IMR-90 (cell line): Measurements from ENCODE around the gene SLC6A6. TPM values are rescaled to one million over a fixed set of nuclear protein-coding genes. Genes with fewer than 3 reads are reported as not detected.

Experiments used
- ATAC-seq: fragments of 200-7000 bp; cut with Tn5 transposase; 2 replicates; pipeline ENCODE4 v1.9.1; 2020; ENCODE audit warnings: low read depth, mild to moderate bottlenecking, moderate library complexity
- BruUV-seq: library from RNA; stranded (reverse); fragments of 400-500 nt; replicated peaks from 2 replicates; lab custom pipeline; 2021; lab: Mats Ljungman, UMichigan
- CTCF ChIA-PET: fragments of 300-600 bp; formaldehyde crosslinking; extraction: SDS; loops from one replicate; lab custom pipeline; 2021; ENCODE audit warnings: antibody characterized with exemption; lab: Yijun Ruan, JAX
- POLR2A ChIA-PET: fragments of 300-600 bp; sonication (Branson Sonifier 250); formaldehyde crosslinking; loops from one replicate; lab custom pipeline; 2022; ENCODE audit warnings: antibody characterized with exemption; ENCODE audit not compliant: unreplicated experiment; lab: Charles Lee
- DNase-seq: peaks from one replicate; pipeline ENCODE4 v3.0.0; 2013
- H2AFZ ChIP-seq: replicated peaks from 2 replicates; pipeline ENCODE3; 2013; ENCODE audit warnings: low read length, mild to moderate bottlenecking; ENCODE audit not compliant: poor library complexity
- H2AK5ac ChIP-seq: 2 replicates; pipeline ENCODE4 v1.6.1; 2013; ENCODE audit warnings: low read depth, low read length, inconsistent platforms
- H2AK9ac ChIP-seq: replicated peaks from 2 replicates; pipeline ENCODE3; 2013; ENCODE audit warnings: mild to moderate bottlenecking, low read depth, low read length, moderate library complexity; ENCODE audit not compliant: poor library complexity
- H2BK120ac ChIP-seq: 2 replicates; pipeline ENCODE4 v1.6.1; 2013; ENCODE audit warnings: low read depth, low read length, inconsistent platforms
- H2BK15ac ChIP-seq: 3 replicates; pipeline ENCODE4 v1.6.1; 2013; ENCODE audit warnings: low read depth, low read length, inconsistent platforms
- H2BK20ac ChIP-seq: 2 replicates; pipeline ENCODE4 v1.6.1; 2013; ENCODE audit warnings: low read depth, mild to moderate bottlenecking, inconsistent platforms, low read length, moderate library complexity
- H2BK5ac ChIP-seq: 2 replicates; pipeline ENCODE4 v1.6.1; 2013; ENCODE audit warnings: mild to moderate bottlenecking, low read depth, low read length, inconsistent platforms; ENCODE audit not compliant: poor library complexity, severe bottlenecking
- H3K14ac ChIP-seq: replicated peaks from 2 replicates; pipeline ENCODE4 v1.6.1; 2013; ENCODE audit warnings: low read depth, low read length, inconsistent platforms
- H3K18ac ChIP-seq: 2 replicates; pipeline ENCODE4 v1.6.1; 2013; ENCODE audit warnings: low read depth, low read length, control low read depth
- H3K23ac ChIP-seq: 2 replicates; pipeline ENCODE4 v1.6.1; 2013; ENCODE audit warnings: low read depth, low read length, inconsistent platforms
- H3K27ac ChIP-seq: 2 replicates; pipeline ENCODE4 v1.5.1; 2013; ENCODE audit warnings: mild to moderate bottlenecking, control low read depth, low read length; ENCODE audit not compliant: insufficient read depth
- H3K27me3 ChIP-seq: 2 replicates; pipeline ENCODE4 v1.6.1; 2013; ENCODE audit warnings: low read length; ENCODE audit not compliant: control insufficient read depth, insufficient read depth
- H3K36me3 ChIP-seq: 2 replicates; pipeline ENCODE4 v1.6.1; 2013; ENCODE audit warnings: low read length, mixed read lengths; ENCODE audit not compliant: control insufficient read depth, insufficient read depth
- H3K4ac ChIP-seq: 2 replicates; pipeline ENCODE4 v1.6.1; 2013; ENCODE audit warnings: low read depth, low read length, inconsistent platforms
- H3K4me1 ChIP-seq: 2 replicates; pipeline ENCODE4 v1.6.1; 2013; ENCODE audit warnings: low read length, mixed read lengths; ENCODE audit not compliant: control insufficient read depth, insufficient read depth
- H3K4me2 ChIP-seq: 2 replicates; pipeline ENCODE4 v1.6.1; 2013; ENCODE audit warnings: low read depth, mild to moderate bottlenecking, control low read depth, low read length, moderate library complexity
- H3K4me3 ChIP-seq: 2 replicates; pipeline ENCODE4 v1.5.1; 2013; ENCODE audit warnings: low read depth, mild to moderate bottlenecking, control low read depth, low read length, moderate library complexity; ENCODE audit not compliant: insufficient read depth
- H3K56ac ChIP-seq: 2 replicates; pipeline ENCODE4 v1.6.1; 2013; ENCODE audit warnings: low read length, inconsistent platforms; ENCODE audit not compliant: insufficient read depth; ENCODE audit errors: extremely low read depth
- H3K79me1 ChIP-seq, 2 experiments: 2 replicates each; pipeline ENCODE4 v1.6.1; 2013; ENCODE audit warnings: low read length in 2 of 2, inconsistent platforms in 1 of 2, low read depth in 1 of 2
- H3K9ac ChIP-seq: 2 replicates; pipeline ENCODE4 v1.6.1; 2013; ENCODE audit warnings: low read depth, low read length, control low read depth
- H3K9me1 ChIP-seq: 2 replicates; pipeline ENCODE4 v1.6.1; 2013; ENCODE audit warnings: low read length, inconsistent platforms; ENCODE audit not compliant: insufficient read depth
- H3K9me3 ChIP-seq: 2 replicates; pipeline ENCODE4 v1.6.1; 2013; ENCODE audit warnings: low read length; ENCODE audit not compliant: control insufficient read depth, insufficient read depth
- H4K20me1 ChIP-seq: 2 replicates; pipeline ENCODE4 v1.6.1; 2013; ENCODE audit warnings: low read length, inconsistent platforms; ENCODE audit not compliant: insufficient read depth
- H4K5ac ChIP-seq: 2 replicates; pipeline ENCODE4 v1.6.1; 2013; ENCODE audit warnings: mild to moderate bottlenecking, low read depth, low read length, control low read depth
- H4K8ac ChIP-seq, 2 experiments: 2 replicates each; pipeline ENCODE4 v1.6.1; 2013; ENCODE audit warnings: low read depth in 2 of 2, low read length in 2 of 2, control low read depth in 1 of 2, inconsistent platforms in 1 of 2
- H4K91ac ChIP-seq: 2 replicates; pipeline ENCODE4 v1.6.1; 2013; ENCODE audit warnings: low read depth, low read length, inconsistent platforms; ENCODE audit not compliant: insufficient read depth
- BHLHE40 ChIP-seq: fragments of 150-350 bp; IDR thresholded peaks from 2 replicates; pipeline ENCODE4 v1.6.1; 2016; ENCODE audit warnings: mild to moderate bottlenecking, low read depth, low read length
- CEBPB ChIP-seq: IDR thresholded peaks from 2 replicates; pipeline ENCODE4 v1.6.1; 2012; ENCODE audit warnings: low read depth, low read length, improper control_type of control experiment
- CHD1 ChIP-seq: IDR thresholded peaks from 2 replicates; pipeline ENCODE4 v1.6.1; 2012; ENCODE audit warnings: low read depth, low read length, improper control_type of control experiment
- CTCF ChIP-seq: conservative IDR thresholded peaks from 2 replicates; pipeline ENCODE4 v1.5.1; 2012; ENCODE audit warnings: mild to moderate bottlenecking, low read depth, low read length, improper control_type of control experiment
- ELK1 ChIP-seq: fragments of 150-350 bp; IDR thresholded peaks from 2 replicates; pipeline ENCODE4 v1.6.1; 2016; ENCODE audit warnings: low read depth, mild to moderate bottlenecking, low read length, moderate library complexity, borderline replicate concordance
- FOS ChIP-seq: fragments of 150-350 bp; IDR thresholded peaks from 2 replicates; pipeline ENCODE4 v1.6.1; 2016; ENCODE audit warnings: low read depth, low read length
- MAFK ChIP-seq: IDR thresholded peaks from 2 replicates; pipeline ENCODE4 v1.6.1; 2012; ENCODE audit warnings: low read depth, low read length, improper control_type of control experiment
- MAZ ChIP-seq: IDR thresholded peaks from 2 replicates; pipeline ENCODE4 v1.6.1; 2012; ENCODE audit warnings: low read depth, mild to moderate bottlenecking, low read length, improper control_type of control experiment, moderate library complexity, borderline replicate concordance
- MXI1 ChIP-seq: IDR thresholded peaks from 2 replicates; pipeline ENCODE4 v1.6.1; 2012; ENCODE audit warnings: low read depth, mild to moderate bottlenecking, low read length, moderate library complexity, borderline replicate concordance
- NFE2L2 ChIP-seq: fragments of 150-350 bp; IDR thresholded peaks from 2 replicates; pipeline ENCODE4 v1.6.1; 2016; ENCODE audit warnings: low read depth, mild to moderate bottlenecking, low read length
- POLR2A ChIP-seq: IDR thresholded peaks from 2 replicates; pipeline ENCODE4 v1.6.1; 2012; ENCODE audit warnings: mild to moderate bottlenecking, low read depth, low read length
- RAD21 ChIP-seq: IDR thresholded peaks from 2 replicates; pipeline ENCODE4 v1.6.1; 2012; ENCODE audit warnings: low read length, improper control_type of control experiment
- RCOR1 ChIP-seq: IDR thresholded peaks from 2 replicates; pipeline ENCODE4 v1.6.1; 2012; ENCODE audit warnings: mild to moderate bottlenecking, low read length, improper control_type of control experiment; ENCODE audit not compliant: insufficient replicate concordance
- RFX5 ChIP-seq: IDR thresholded peaks from 2 replicates; pipeline ENCODE4 v1.8.0; 2012; ENCODE audit warnings: low read depth, mild to moderate bottlenecking, low read length, moderate library complexity
- SMC3 ChIP-seq: fragments of 150-350 bp; IDR thresholded peaks from 2 replicates; pipeline ENCODE4 v1.6.1; 2016; ENCODE audit warnings: low read depth, mild to moderate bottlenecking, antibody characterized with exemption, low read length, moderate library complexity
- USF2 ChIP-seq: fragments of 150-350 bp; IDR thresholded peaks from 2 replicates; pipeline ENCODE4 v1.6.1; 2017; ENCODE audit warnings: mild to moderate bottlenecking, antibody characterized with exemption, low read length, low read depth
- dilution Hi-C: fragments of 300-500 bp; cut with HindIII; formaldehyde crosslinking; loops from one replicate; pipeline ENCODE4 v1.14.3; 2018; ENCODE audit warnings: low sequenced_read_pairs; ENCODE audit not compliant: unreplicated experiment
- in situ Hi-C: fragments of 300-500 bp; cut with MboI; formaldehyde crosslinking; loops from 3 replicates; pipeline ENCODE4 v1.14.3; 2019; ENCODE audit warnings: low sequenced_read_pairs, inconsistent platforms, mixed read lengths
- intact Hi-C: fragments of 100-400 bp; cut with micrococcal nuclease; formaldehyde crosslinking; loops from 2 replicates; pipeline ENCODE4 v1.10.0; 2022
- polyA plus RNA-seq, 3 experiments: library from polyadenylated mRNA; depleted of rRNA; stranded (reverse); fragments of >200 nt; gene quantifications; 2 replicates each; pipeline ENCODE4 v1.2.3, GENCODE V29; 2012; ENCODE audit warnings: low replicate concordance in 1 of 3
- total RNA-seq: library from RNA; depleted of rRNA; stranded (reverse); fragments of >200 nt; gene quantifications from 2 replicates; pipeline ENCODE4 v1.2.3, GENCODE V29; 2012

The SLC6A6 gene
- total and polyA plus RNA-seq, 2 of the 4 experiments (the other 2 are of a cell fraction), result 29.9 to 39.4 TPM

- H2AK5ac ChIP-seq, result no peak overlapping the region
- no peak overlapping the region for H2AFZ ChIP-seq
- intact Hi-C loops, result no loop called here
- no peak overlapping the region for H2BK15ac ChIP-seq
- no peak for ATAC-seq
- H3K27me3 ChIP-seq, result peaks cover 15% of the 10 kb centered on the region
- no peaks in the 10 kb centered on the region for H3K36me3 ChIP-seq
- H4K5ac ChIP-seq, result no peak overlapping the region
- no peak overlapping the region for H3K4me3 ChIP-seq
- no peak overlapping the region for H2BK20ac ChIP-seq
- H3K9me3 ChIP-seq, result peaks cover 10% of the 10 kb centered on the region
- H3K18ac ChIP-seq, result no peak overlapping the region
- no peak for DNase-seq
- dilution Hi-C loops, result no loop called here
- no peak overlapping the region for H4K91ac ChIP-seq
- no TSS peak for BruUV-seq
- H3K9me1 ChIP-seq, result no peaks in the 10 kb centered on the region
- CTCF ChIA-PET, result interaction anchor here (0.8 kb wide), 1 partner anchor 31 kb away, joined by 5 read pairs; no protein-coding TSS in a partner anchor
- H3K79me1 ChIP-seq, result no peaks in the 10 kb centered on the region
- no peak overlapping the region for H2BK120ac ChIP-seq
- POLR2A ChIA-PET, result no interaction called here
- no peak overlapping the region for H3K9ac ChIP-seq
- no peaks in the 10 kb centered on the region for H3K4me1 ChIP-seq
- no peak overlapping the region for H3K23ac ChIP-seq
- no peak overlapping the region for H3K4ac ChIP-seq
- no peak overlapping the region for H3K14ac ChIP-seq
- H2AK9ac ChIP-seq, result no peak overlapping the region
- no peak overlapping the region for H2BK5ac ChIP-seq
- TF ChIP-seq CHD1, result no peak
- no peak for TF ChIP-seq MAFK
- no peak for TF ChIP-seq SMC3
- no peak for TF ChIP-seq MAZ
- no peak for TF ChIP-seq RFX5
- TF ChIP-seq POLR2A, result no peak
- TF ChIP-seq CEBPB, result no peak
- no peak for TF ChIP-seq RAD21
- TF ChIP-seq ELK1, result no peak
- no peak for TF ChIP-seq MXI1
- TF ChIP-seq BHLHE40, result no peak
- no peak for TF ChIP-seq USF2
- TF ChIP-seq NFE2L2, result no peak
- TF ChIP-seq FOS, result no peak
- no peak for TF ChIP-seq RCOR1
- TF ChIP-seq CTCF, result no peak
- no peak overlapping the region for H3K4me2 ChIP-seq
- H4K20me1 ChIP-seq, result no peaks in the 10 kb centered on the region
- in situ Hi-C loops, result loop anchor here (10.0 kb wide), 1 partner anchor 422 kb away; no protein-coding TSS in a partner anchor
- no peak overlapping the region for H3K56ac ChIP-seq
- no peak overlapping the region for H3K27ac ChIP-seq
- no peak overlapping the region for H4K8ac ChIP-seq
These were observed 100.1 kb downstream of the SLC6A6 start for GRCh38 chr3:14502472-14502871.
